CD14-positive monocyte (primary cell): ENCODE measurements around the gene PLPPR4. TPM values are rescaled to one million over a fixed set of nuclear protein-coding genes. Genes with fewer than 3 reads are reported as not detected.

Source experiments
- DNase-seq, 3 donors: peaks; one replicate each; pipeline ENCODE4 v3.0.0-alpha.2; 2011 to 2022
- H2AFZ ChIP-seq: 2 replicates; pipeline ENCODE4 v1.6.0; 2012; ENCODE audit warnings: mild to moderate bottlenecking, low read depth, low read length, inconsistent platforms; ENCODE audit not compliant: insufficient read depth, poor library complexity, severe bottlenecking
- H3K27ac ChIP-seq, 2 donors: 1 replicate in 1 of 2; 2 replicates in 1 of 2; pipeline ENCODE4 v1.5.1; 2012 to 2013; ENCODE audit warnings: low read length in 2 of 2, control low read depth in 1 of 2, inconsistent platforms in 1 of 2, low read depth in 1 of 2, mild to moderate bottlenecking in 1 of 2
- H3K27me3 ChIP-seq, 2 donors: one replicate each; pipeline versions ENCODE4 v1.6.0 to v1.6.1; 2011 to 2013; ENCODE audit warnings: low read length in 2 of 2; ENCODE audit not compliant: control insufficient read depth in 2 of 2, insufficient read depth in 2 of 2
- H3K36me3 ChIP-seq, 2 donors: replicated peaks in 1 of 2; 1 replicate in 1 of 2; 2 replicates in 1 of 2; pipeline versions ENCODE4 v1.5.1 to v1.6.1; 2012 to 2013; ENCODE audit warnings: low read length in 2 of 2, control low read depth in 1 of 2, inconsistent platforms in 1 of 2, mild to moderate bottlenecking in 1 of 2; ENCODE audit not compliant: insufficient read depth in 2 of 2, control insufficient read depth in 1 of 2
- H3K4me1 ChIP-seq, 2 donors: 1 replicate in 1 of 2; 2 replicates in 1 of 2; pipeline versions ENCODE4 v1.5.1 to v1.6.1; 2012 to 2013; ENCODE audit warnings: low read length in 2 of 2, control low read depth in 1 of 2, inconsistent platforms in 1 of 2, mild to moderate bottlenecking in 1 of 2, moderate library complexity in 1 of 2; ENCODE audit not compliant: insufficient read depth in 2 of 2, control insufficient read depth in 1 of 2
- H3K4me2 ChIP-seq: replicated peaks from 2 replicates; pipeline ENCODE3; 2012; ENCODE audit warnings: low read length, moderate library complexity, mild to moderate bottlenecking; ENCODE audit not compliant: poor library complexity, severe bottlenecking; ENCODE audit errors: extremely low read depth
- H3K4me3 ChIP-seq, 3 experiments: fragments of 200-600 bp in 1 of 3; sonication (generic) in 1 of 3; replicated peaks in 1 of 3; 1 replicate in 2 of 3; 2 replicates in 1 of 3; pipeline ENCODE4 v1.5.1; 2011 to 2013; ENCODE audit warnings: low read length in 3 of 3, mild to moderate bottlenecking in 3 of 3, control low read depth in 2 of 3, low read depth in 2 of 3, inconsistent platforms in 1 of 3, moderate library complexity in 1 of 3
- H3K79me2 ChIP-seq: 2 replicates; pipeline ENCODE4 v1.6.0; 2012; ENCODE audit warnings: mild to moderate bottlenecking, control low read depth, inconsistent platforms, low read length, moderate library complexity; ENCODE audit not compliant: insufficient read depth
- H3K9ac ChIP-seq: 2 replicates; pipeline ENCODE4 v1.6.0; 2017; ENCODE audit warnings: low read length, mild to moderate bottlenecking; ENCODE audit not compliant: insufficient read depth, poor library complexity, severe bottlenecking
- H3K9me3 ChIP-seq, 2 donors: replicated peaks in 1 of 2; 1 replicate in 1 of 2; 2 replicates in 1 of 2; pipeline versions ENCODE4 v1.5.1 to v1.6.1; 2012 to 2013; ENCODE audit warnings: low read length in 2 of 2, control low read depth in 1 of 2; ENCODE audit not compliant: control insufficient read depth in 1 of 2, insufficient read depth in 1 of 2
- H4K20me1 ChIP-seq: 2 replicates; pipeline ENCODE4 v1.6.0; 2012; ENCODE audit warnings: mild to moderate bottlenecking, low read length, control low read depth, moderate library complexity; ENCODE audit not compliant: insufficient read depth
- H3K27ac Mint-ChIP-seq, 7 donors: one replicate each; pipeline ENCODE4 v1.8.0; 2020; ENCODE audit warnings: mild to moderate bottlenecking in 7 of 7, mixed read lengths in 7 of 7, moderate library complexity in 6 of 7, inconsistent platforms in 2 of 7
- H3K27me3 Mint-ChIP-seq, 3 donors: one replicate each; pipeline ENCODE4 v1.8.0; 2021 to 2022; ENCODE audit warnings: low read depth in 3 of 3, mild to moderate bottlenecking in 3 of 3, mixed read lengths in 3 of 3, moderate library complexity in 3 of 3, inconsistent platforms in 1 of 3
- H3K36me3 Mint-ChIP-seq, 2 donors: one replicate each; pipeline ENCODE4 v1.8.0; 2020; ENCODE audit warnings: mixed read lengths in 2 of 2, inconsistent platforms in 1 of 2, mild to moderate bottlenecking in 1 of 2
- H3K4me1 Mint-ChIP-seq: one replicate; pipeline ENCODE4 v1.8.0; 2020; ENCODE audit warnings: mild to moderate bottlenecking, mixed read lengths
- H3K4me3 Mint-ChIP-seq, 2 donors: one replicate each; pipeline ENCODE4 v1.8.0; 2020; ENCODE audit warnings: mild to moderate bottlenecking in 2 of 2, mixed read lengths in 2 of 2, moderate library complexity in 1 of 2
- H3K9me3 Mint-ChIP-seq, 7 donors: one replicate each; pipeline ENCODE4 v1.8.0; 2020 to 2022; ENCODE audit warnings: mixed read lengths in 7 of 7, mild to moderate bottlenecking in 6 of 7, moderate library complexity in 6 of 7, inconsistent platforms in 2 of 7
- WGBS: methylation state at CpG from one replicate; pipeline ENCODE4 v1.1.5; 2013; ENCODE audit warnings: missing lambda C conversion rate; ENCODE audit not compliant: insufficient coverage; 5-methylcytosine and 5-hydroxymethylcytosine counted together
- intact Hi-C, 2 donors: fragments of 100-400 bp; cut with micrococcal nuclease; formaldehyde crosslinking; loops; one replicate each; pipeline versions ENCODE4 v1.15.0 to v1.15.1; 2023
- polyA minus RNA-seq: library from RNA; depleted of rRNA, polyadenylated mRNA; stranded (reverse); fragments of >200 nt; gene quantifications from 2 replicates; pipeline ENCODE4 v1.2.3, GENCODE V29; 2012
- polyA plus RNA-seq, 3 donors: library from polyadenylated mRNA; depleted of rRNA in 1 of 3; unstranded in 2 of 3; stranded (reverse) in 1 of 3; fragments of 300-500 nt in 2 of 3; fragments of >200 nt in 1 of 3; fragmentation: Illumina TruSeq in 2 of 3; gene quantifications; 1 replicate in 2 of 3; 2 replicates in 1 of 3; pipeline ENCODE4 v1.2.3, GENCODE V29; 2012 to 2021
- total RNA-seq, 12 experiments: library from RNA in 1 of 12; stranded (reverse) in 1 of 12; fragments of 120-200 nt in 1 of 12; gene quantifications; one replicate each; pipeline ENCODE4 v1.2.4 and lab custom pipeline; 2013 to 2026; ENCODE audit warnings: mixed read lengths in 6 of 12, inconsistent platforms in 1 of 12
- TF ChIP-seq, protein P1 (sequence below): fragments of 200-600 bp; IDR thresholded peaks from one replicate; pipeline ENCODE4 v1.8.0; 2022; ENCODE audit warnings: antibody characterized with exemption, mild to moderate bottlenecking

Gene PLPPR4, protein sequence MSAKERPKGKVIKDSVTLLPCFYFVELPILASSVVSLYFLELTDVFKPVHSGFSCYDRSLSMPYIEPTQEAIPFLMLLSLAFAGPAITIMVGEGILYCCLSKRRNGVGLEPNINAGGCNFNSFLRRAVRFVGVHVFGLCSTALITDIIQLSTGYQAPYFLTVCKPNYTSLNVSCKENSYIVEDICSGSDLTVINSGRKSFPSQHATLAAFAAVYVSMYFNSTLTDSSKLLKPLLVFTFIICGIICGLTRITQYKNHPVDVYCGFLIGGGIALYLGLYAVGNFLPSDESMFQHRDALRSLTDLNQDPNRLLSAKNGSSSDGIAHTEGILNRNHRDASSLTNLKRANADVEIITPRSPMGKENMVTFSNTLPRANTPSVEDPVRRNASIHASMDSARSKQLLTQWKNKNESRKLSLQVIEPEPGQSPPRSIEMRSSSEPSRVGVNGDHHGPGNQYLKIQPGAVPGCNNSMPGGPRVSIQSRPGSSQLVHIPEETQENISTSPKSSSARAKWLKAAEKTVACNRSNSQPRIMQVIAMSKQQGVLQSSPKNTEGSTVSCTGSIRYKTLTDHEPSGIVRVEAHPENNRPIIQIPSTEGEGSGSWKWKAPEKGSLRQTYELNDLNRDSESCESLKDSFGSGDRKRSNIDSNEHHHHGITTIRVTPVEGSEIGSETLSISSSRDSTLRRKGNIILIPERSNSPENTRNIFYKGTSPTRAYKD
- total RNA-seq (2013), result 0.04 TPM
- not detected for polyA plus RNA-seq
- polyA minus RNA-seq, result not detected in 2 replicates
- total RNA-seq (lab: John Stamatoyannopoulos, UW), result 0 to 4.1 (median 0.08) reads per million in 11 experiments

DNA sequence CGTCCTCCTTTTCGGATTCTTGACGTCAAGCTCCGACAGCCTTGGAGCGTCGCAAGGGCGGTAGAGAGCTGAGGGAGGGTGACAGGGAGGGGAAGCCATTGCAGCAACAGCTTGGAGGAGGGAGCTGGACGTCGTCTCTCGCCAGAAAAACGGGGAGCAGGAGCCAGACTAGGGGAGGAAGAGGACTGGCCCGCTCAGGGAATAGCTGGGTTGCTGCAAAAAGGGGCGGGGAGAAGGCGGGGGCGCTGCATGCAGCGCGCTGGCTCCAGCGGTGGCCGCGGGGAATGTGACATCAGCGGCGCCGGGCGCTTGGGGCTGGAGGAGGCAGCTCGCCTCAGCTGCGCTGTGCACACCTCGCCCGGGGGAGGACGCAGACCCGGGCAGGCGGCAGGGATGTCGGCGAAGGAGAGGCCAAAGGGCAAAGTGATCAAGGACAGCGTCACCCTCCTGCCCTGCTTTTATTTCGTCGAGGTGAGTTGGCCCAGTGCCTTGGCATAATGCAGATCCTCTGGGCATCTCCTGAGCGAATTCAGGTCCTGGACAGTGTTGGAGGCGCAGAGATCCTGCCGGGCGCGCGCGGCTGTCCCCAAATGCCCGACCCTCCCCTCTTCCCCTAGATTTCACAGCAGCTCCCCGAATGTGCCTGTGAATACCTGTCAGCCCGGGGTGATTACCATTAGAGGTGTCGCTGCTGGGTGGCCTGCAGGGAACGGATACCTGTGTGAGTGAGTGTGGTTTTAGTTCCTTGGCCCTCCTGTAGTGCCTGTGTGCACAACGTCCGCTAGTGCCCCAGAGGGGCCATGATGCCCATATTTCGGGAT is at the start of gene PLPPR4:
Gene PLPPR4 (plus strand): TSS at position 292 of the 821 bp plus-strand sequence. CDS start 102 bp downstream, at position 394.
- Histone ChIP-seq H3K27me3 (peaks cover 32 to 35% of the 10 kb centered on the region in 2 donors), H3K27ac (no peak within 1 kb of the TSS), H4K20me1 (no peaks in the 10 kb centered on the region), H3K9ac (no peak within 1 kb of the TSS), H3K36me3 (no peaks in the 10 kb centered on the region), H3K4me1 (peaks cover 5 to 6% of the 10 kb centered on the region in 2 donors), H3K4me2 (peak within 1 kb of the TSS; percentile 52), H3K4me3 (peak within 1 kb of the TSS in 1 of 3 experiments; percentile 43), H3K9me3 (no peaks in the 10 kb centered on the region), H3K79me2 (no peaks in the 10 kb centered on the region), H2AFZ (peak within 1 kb of the TSS; percentile 43)
- H3K27me3 Mint-ChIP-seq, result peaks cover 28 to 41% (median 34%) of the 10 kb centered on the region in 3 donors
- no peaks in the 10 kb centered on the region for H3K36me3 Mint-ChIP-seq
- peaks cover 10% of the 10 kb centered on the region for H3K4me1 Mint-ChIP-seq
- intact Hi-C loops, result no loop called here
- DNase-seq, result no peak
- peaks cover 0 to 7% (median 6%) of the 10 kb centered on the region in 7 donors for H3K9me3 Mint-ChIP-seq
- peak within 1 kb of the TSS; percentile 68 to 92 for H3K4me3 Mint-ChIP-seq
- 1% methylated on average over 47 of the region's 51 CpGs for WGBS
- TF ChIP-seq, protein P1, sequence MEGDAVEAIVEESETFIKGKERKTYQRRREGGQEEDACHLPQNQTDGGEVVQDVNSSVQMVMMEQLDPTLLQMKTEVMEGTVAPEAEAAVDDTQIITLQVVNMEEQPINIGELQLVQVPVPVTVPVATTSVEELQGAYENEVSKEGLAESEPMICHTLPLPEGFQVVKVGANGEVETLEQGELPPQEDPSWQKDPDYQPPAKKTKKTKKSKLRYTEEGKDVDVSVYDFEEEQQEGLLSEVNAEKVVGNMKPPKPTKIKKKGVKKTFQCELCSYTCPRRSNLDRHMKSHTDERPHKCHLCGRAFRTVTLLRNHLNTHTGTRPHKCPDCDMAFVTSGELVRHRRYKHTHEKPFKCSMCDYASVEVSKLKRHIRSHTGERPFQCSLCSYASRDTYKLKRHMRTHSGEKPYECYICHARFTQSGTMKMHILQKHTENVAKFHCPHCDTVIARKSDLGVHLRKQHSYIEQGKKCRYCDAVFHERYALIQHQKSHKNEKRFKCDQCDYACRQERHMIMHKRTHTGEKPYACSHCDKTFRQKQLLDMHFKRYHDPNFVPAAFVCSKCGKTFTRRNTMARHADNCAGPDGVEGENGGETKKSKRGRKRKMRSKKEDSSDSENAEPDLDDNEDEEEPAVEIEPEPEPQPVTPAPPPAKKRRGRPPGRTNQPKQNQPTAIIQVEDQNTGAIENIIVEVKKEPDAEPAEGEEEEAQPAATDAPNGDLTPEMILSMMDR, result no peak
- H3K27ac Mint-ChIP-seq, result no peak within 1 kb of the TSS

GRCh38 chr1:99216956-99217355 is 47.3 kb upstream of the PLPPR4 start:
- TF ChIP-seq, protein P1, result no peak
- Histone ChIP-seq H3K9me3 (peaks cover 0 to 6% of the 10 kb centered on the region in 2 donors), H3K27me3 (no peaks in the 10 kb centered on the region), H3K27ac (no peak overlapping the region), H3K9ac (no peak overlapping the region), H3K36me3 (no peaks in the 10 kb centered on the region), H3K4me3 (no peak overlapping the region), H2AFZ (no peak overlapping the region), H3K79me2 (no peaks in the 10 kb centered on the region), H4K20me1 (no peaks in the 10 kb centered on the region), H3K4me2 (no peak overlapping the region), H3K4me1 (no peaks in the 10 kb centered on the region)
- Mint-ChIP-seq H3K4me3 (no peak overlapping the region), H3K36me3 (no peaks in the 10 kb centered on the region), H3K27me3 (peaks cover 0 to 1% (median 0%) of the 10 kb centered on the region in 3 donors), H3K27ac (no peak overlapping the region), H3K4me1 (peaks cover 2% of the 10 kb centered on the region), H3K9me3 (peaks cover 0 to 11% (median 4%) of the 10 kb centered on the region in 7 donors)
- no CpG with 5 or more reads among the region's 5 CpGs for WGBS
- no peak for DNase-seq
- intact Hi-C loops, result no loop called here
